PC-9 (cell line): ENCODE results near the gene UBE2D1.

ENCODE experiments used
- CTCF ChIP-seq: fragments of 200-600 bp; sonication (generic); conservative IDR thresholded peaks from 2 replicates; pipeline ENCODE4 v1.6.1; 2017; ENCODE audit warnings: mixed run types, antibody characterized with exemption, mild to moderate bottlenecking, moderate library complexity
- EZH2 ChIP-seq: fragments of 200-600 bp; sonication (generic); IDR thresholded peaks from 2 replicates; pipeline ENCODE4 v1.8.0; 2017; ENCODE audit warnings: antibody characterized with exemption, low read depth

GRCh38 chr10:58341422-58341821, 6.6 kb downstream of the UBE2D1 start:
- TF ChIP-seq CTCF = no peak
- no peak for TF ChIP-seq EZH2
